ENCODE results near the gene OPTC.

DNA sequence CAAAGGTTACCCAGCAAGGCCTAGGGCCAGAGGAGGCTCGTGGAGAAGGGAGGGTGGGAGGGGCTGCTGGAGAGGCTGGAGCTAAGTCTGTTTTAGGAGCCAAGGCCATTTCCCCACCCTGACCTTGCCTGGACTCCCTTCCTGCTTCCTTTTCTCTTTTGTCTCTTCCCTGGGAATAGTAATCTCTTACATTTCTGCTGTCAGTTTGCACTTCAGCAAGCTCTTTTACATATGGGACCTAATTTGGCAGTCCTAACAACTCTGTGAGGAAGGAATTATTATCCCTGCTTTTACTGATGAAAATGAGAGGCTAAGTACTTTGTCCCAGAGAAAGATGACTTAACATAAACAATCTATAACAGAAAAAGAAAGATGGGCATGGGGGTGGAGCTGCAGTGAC lies 13.8 kb downstream of the OPTC start:
- TF ChIP-seq, protein P1, sequence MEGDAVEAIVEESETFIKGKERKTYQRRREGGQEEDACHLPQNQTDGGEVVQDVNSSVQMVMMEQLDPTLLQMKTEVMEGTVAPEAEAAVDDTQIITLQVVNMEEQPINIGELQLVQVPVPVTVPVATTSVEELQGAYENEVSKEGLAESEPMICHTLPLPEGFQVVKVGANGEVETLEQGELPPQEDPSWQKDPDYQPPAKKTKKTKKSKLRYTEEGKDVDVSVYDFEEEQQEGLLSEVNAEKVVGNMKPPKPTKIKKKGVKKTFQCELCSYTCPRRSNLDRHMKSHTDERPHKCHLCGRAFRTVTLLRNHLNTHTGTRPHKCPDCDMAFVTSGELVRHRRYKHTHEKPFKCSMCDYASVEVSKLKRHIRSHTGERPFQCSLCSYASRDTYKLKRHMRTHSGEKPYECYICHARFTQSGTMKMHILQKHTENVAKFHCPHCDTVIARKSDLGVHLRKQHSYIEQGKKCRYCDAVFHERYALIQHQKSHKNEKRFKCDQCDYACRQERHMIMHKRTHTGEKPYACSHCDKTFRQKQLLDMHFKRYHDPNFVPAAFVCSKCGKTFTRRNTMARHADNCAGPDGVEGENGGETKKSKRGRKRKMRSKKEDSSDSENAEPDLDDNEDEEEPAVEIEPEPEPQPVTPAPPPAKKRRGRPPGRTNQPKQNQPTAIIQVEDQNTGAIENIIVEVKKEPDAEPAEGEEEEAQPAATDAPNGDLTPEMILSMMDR (conservative IDR thresholded peaks at IDR 0.05; ENCODE audit: low read length): no peak
- TF ChIP-seq EZH2phosphoT487 (IDR thresholded peaks at IDR 0.05; ENCODE audit: borderline replicate concordance): no peak
